HepG2 (cell line): ENCODE measurements around the gene HIF1AN. TPM values are rescaled to one million over a fixed set of nuclear protein-coding genes. Genes with fewer than 3 reads are reported as not detected.

Experiments used
- ARNTL ChIP-seq: sonication (generic); formaldehyde crosslinking; IDR thresholded peaks from 2 replicates; pipeline ENCODE4 v1.4.0; 2020; ENCODE audit warnings: mild to moderate bottlenecking, missing genetic modification reagents
- GLMP ChIP-seq: sonication (generic); formaldehyde crosslinking; IDR thresholded peaks from 2 replicates; pipeline ENCODE4 v1.9.0; 2021; ENCODE audit warnings: missing genetic modification reagents, mild to moderate bottlenecking, borderline replicate concordance
- GRHL1 ChIP-seq: sonication (generic); formaldehyde crosslinking; conservative IDR thresholded peaks from 2 replicates; pipeline ENCODE4 v1.8.0; 2022; ENCODE audit warnings: missing genetic modification reagents
- KMT2A ChIP-seq: sonication (generic); formaldehyde crosslinking; IDR thresholded peaks from 2 replicates; pipeline ENCODE4 v1.4.0; 2020; ENCODE audit warnings: missing genetic modification reagents
- MEIS2 ChIP-seq: sonication (generic); formaldehyde crosslinking; IDR thresholded peaks from 2 replicates; pipeline ENCODE4 v1.9.0; 2021; ENCODE audit warnings: mild to moderate bottlenecking, missing genetic modification reagents
- MTERF4 ChIP-seq: sonication (generic); formaldehyde crosslinking; IDR thresholded peaks from 2 replicates; pipeline ENCODE4 v1.8.0; 2023; ENCODE audit warnings: mild to moderate bottlenecking, missing genetic modification reagents
- NFYC ChIP-seq: IDR thresholded peaks from 2 replicates; pipeline ENCODE4 v1.6.1; 2016; ENCODE audit warnings: missing genetic modification reagents, missing compliant biosample characterization
- SAP130 ChIP-seq: IDR thresholded peaks from 2 replicates; pipeline ENCODE4 v1.6.1; 2016; ENCODE audit warnings: low read depth
- SOX13 ChIP-seq, 3 experiments: fragments of 450-650 bp in 1 of 3; sonication (generic) in 1 of 3; formaldehyde crosslinking in 1 of 3; IDR thresholded peaks in 2 of 3; conservative IDR thresholded peaks in 1 of 3; 2 replicates each; pipeline versions ENCODE4 v1.5.0 to v1.6.1; 2016 to 2020; ENCODE audit warnings: antibody characterized with exemption in 1 of 3, mild to moderate bottlenecking in 1 of 3, missing compliant biosample characterization in 1 of 3, missing genetic modification reagents in 1 of 3, moderate library complexity in 1 of 3
- TBP ChIP-seq: sonication (generic); formaldehyde crosslinking; IDR thresholded peaks from 2 replicates; pipeline ENCODE4 v1.5.0; 2020; ENCODE audit warnings: missing genetic modification reagents
- ZFP41 ChIP-seq: sonication (generic); formaldehyde crosslinking; IDR thresholded peaks from 2 replicates; pipeline ENCODE4 v1.4.0; 2020; ENCODE audit warnings: mild to moderate bottlenecking, missing genetic modification reagents, borderline replicate concordance
- ZNF547 ChIP-seq: sonication (generic); formaldehyde crosslinking; IDR thresholded peaks from 2 replicates; pipeline ENCODE4 v1.5.1; 2020; ENCODE audit warnings: mild to moderate bottlenecking, missing genetic modification reagents
- ZNF552 ChIP-seq: sonication (generic); formaldehyde crosslinking; IDR thresholded peaks from 2 replicates; pipeline ENCODE4 v1.9.0; 2022; ENCODE audit warnings: missing genetic modification reagents, mild to moderate bottlenecking, borderline replicate concordance
- ZNF619 ChIP-seq: sonication (generic); formaldehyde crosslinking; IDR thresholded peaks from 2 replicates; pipeline ENCODE4 v1.4.0; 2020; ENCODE audit warnings: mild to moderate bottlenecking, missing genetic modification reagents
- polyA plus RNA-seq, 8 experiments: library from polyadenylated mRNA; depleted of rRNA in 3 of 8; stranded (reverse) in 7 of 8; unstranded in 1 of 8; fragments of >200 nt; fragmentation: Illumina TruSeq in 4 of 8; extraction: Trizol in 4 of 8; gene quantifications; 2 replicates each; pipeline versions ENCODE4 v1.2.1 to v1.2.3, GENCODE V29; 2011 to 2016; ENCODE audit warnings: low read depth in 4 of 8, missing spikeins in 1 of 8, mixed read lengths in 1 of 8; ENCODE audit not compliant: insufficient read depth in 1 of 8
- total RNA-seq, 5 experiments: library from RNA; depleted of rRNA; stranded (reverse); fragments of >200 nt; fragmentation: Illumina TruSeq; extraction: Trizol; gene quantifications; 2 replicates each; pipeline ENCODE4 v1.2.3, GENCODE V29; 2016; ENCODE audit warnings: low read depth in 1 of 5
- TF ChIP-seq, protein P1 (sequence below): sonication (generic); formaldehyde crosslinking; IDR thresholded peaks from 2 replicates; pipeline ENCODE4 v1.4.0; 2020; ENCODE audit warnings: mild to moderate bottlenecking, missing genetic modification reagents

Gene HIF1AN
- total and polyA plus RNA-seq, 2 of the 13 experiments (the other 11 are each of a cell fraction or from before 2014, with no cell fraction given), result 8.6 to 10.7 TPM

DNA sequence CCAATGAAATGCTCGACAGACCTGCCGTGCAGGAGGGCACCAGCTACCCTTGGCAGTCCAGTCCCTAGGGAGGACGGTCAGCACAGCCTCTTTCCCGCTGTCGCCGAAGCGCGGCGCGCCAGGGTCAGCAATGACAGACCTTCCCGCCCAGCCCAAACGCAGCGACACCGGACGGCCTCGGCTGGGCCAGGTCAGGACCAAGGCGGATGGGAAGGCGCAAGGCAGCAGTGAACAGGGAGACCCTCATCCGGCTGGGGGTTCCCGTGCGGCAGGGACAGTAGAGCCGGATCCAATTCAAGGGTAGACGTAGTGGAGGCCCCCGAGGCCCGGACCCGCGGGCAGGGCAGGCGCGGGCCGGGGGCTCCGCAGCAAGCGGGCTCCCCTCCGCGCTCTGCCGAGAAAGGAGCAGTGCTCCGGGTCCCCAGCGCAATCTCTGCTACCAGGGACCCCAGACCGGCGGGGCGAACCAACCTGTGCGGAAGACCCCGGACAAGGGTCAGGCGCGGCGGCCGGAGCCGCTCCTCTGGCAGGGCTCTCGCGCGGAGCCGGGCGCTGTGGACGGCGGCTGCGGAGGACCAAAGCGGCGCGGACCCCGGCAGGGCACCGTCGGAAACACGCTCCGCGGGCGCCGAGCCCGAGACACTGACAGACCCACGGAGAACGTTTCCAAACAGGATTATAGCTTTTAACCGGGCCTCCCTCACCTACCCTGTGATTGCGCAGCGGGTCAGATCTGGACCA lies 16.3 kb upstream of the HIF1AN start, which contains the start of gene SEC31B (continued):
- TF ChIP-seq GRHL1 (CRISPR knock-in tag) (no peak), ZNF547 (peak; percentile 6; the same call in 1 of the 2 replicates), ZNF619 (no peak), ZNF552 (no peak), TBP (CRISPR knock-in tag) (no peak), KMT2A (CRISPR knock-in tag) (peak; percentile 77; the same call in 1 of the 2 replicates), MTERF4 (CRISPR knock-in tag) (no peak), MEIS2 (CRISPR knock-in tag) (no peak), ZFP41 (CRISPR knock-in tag) (no peak), GLMP (CRISPR knock-in tag) (no peak), SAP130 (peak; percentile 72), ARNTL (CRISPR knock-in tag) (no peak), SOX13 (IDR thresholded peaks at IDR 0.05) (no peak), SOX13 (CRISPR knock-in tag; conservative IDR thresholded peaks at IDR 0.05 in 1 of 2, IDR thresholded peaks at IDR 0.05 in 1 of 2) (no peak), NFYC (CRISPR knock-in tag) (no peak)
- TF ChIP-seq, protein P1, sequence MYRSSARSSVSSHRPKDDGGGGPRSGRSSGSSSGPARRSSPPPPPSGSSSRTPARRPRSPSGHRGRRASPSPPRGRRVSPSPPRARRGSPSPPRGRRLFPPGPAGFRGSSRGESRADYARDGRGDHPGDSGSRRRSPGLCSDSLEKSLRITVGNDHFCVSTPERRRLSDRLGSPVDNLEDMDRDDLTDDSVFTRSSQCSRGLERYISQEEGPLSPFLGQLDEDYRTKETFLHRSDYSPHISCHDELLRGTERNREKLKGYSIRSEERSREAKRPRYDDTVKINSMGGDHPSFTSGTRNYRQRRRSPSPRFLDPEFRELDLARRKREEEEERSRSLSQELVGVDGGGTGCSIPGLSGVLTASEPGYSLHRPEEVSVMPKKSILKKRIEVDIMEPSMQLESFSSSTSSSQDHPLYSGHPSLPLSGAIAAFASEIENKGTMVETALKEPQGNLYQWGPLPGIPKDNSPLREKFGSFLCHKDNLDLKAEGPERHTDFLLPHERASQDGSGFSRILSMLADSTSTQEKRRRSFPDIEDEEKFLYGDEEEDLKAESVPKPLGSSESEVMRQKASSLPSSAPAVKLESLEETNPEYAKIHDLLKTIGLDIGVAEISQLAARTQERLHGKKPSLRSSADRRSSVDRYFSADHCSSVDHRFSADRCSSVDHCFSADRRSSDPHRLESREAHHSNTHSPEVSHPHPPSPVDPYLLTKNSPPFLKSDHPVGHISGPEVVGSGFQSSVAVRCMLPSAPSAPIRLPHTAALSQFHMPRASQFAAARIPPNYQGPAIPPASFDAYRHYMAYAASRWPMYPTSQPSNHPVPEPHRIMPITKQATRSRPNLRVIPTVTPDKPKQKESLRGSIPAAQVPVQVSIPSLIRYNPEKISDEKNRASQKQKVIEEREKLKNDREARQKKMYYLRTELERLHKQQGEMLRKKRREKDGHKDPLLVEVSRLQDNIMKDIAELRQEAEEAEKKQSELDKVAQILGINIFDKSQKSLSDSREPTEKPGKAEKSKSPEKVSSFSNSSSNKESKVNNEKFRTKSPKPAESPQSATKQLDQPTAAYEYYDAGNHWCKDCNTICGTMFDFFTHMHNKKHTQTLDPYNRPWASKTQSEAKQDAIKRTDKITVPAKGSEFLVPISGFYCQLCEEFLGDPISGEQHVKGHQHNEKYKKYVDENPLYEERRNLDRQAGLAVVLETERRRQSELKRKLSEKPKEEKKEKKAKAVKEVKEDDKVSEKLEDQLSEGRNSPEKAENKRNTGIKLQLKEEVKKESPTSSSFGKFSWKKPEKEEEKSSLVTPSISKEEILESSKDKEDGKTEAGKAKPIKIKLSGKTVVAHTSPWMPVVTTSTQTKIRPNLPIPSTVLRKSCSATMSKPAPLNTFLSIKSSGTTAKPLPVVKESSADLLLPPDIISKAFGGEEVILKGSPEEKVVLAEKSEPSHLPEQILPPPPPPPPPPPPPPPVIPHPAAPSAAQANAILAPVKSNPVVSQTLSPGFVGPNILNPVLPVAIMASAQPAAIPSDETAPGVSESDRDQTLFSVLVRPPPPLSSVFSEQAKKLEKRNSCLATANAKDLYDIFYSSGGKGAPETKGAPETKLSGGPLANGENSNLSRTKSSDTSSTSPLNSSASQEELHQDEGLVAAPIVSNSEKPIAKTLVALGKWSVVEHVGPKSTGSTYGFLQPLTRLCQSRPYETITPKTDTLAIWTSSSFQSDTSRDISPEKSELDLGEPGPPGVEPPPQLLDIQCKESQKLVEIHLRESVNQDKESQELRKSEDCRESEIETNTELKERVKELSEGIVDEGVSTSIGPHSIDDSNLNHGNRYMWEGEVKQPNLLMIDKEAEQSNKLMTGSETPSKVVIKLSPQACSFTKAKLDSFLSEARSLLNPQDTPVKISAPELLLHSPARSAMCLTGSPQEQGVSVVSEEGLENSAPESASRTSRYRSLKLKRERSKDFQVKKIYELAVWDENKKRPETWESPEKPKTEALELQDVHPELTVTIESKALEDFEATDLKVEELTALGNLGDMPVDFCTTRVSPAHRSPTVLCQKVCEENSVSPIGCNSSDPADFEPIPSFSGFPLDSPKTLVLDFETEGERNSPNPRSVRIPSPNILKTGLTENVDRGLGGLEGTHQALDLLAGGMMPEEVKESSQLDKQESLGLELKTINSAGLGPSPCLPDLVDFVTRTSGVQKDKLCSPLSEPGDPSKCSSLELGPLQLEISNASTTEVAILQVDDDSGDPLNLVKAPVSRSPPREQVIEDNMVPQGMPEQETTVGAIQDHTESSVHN, result no peak
